Measurements from ENCODE around the gene TACO1. TPM values are rescaled to one million over a fixed set of nuclear protein-coding genes. Genes with fewer than 3 reads are reported as not detected.

The TACO1 gene
- total RNA-seq, 2 experiments from 2014 or later = 28.2 to 30.4 TPM

- DNase-seq = peak; percentile 57
- Mint-ChIP-seq H3K9me3 (no peaks in the 10 kb centered on the region), H3K4me3 (peak overlapping the region; percentile 64), H3K4me1 (ENCODE audit: low read depth) (peaks cover 29% of the 10 kb centered on the region), H3K27ac (peak overlapping the region; percentile 97), H3K36me3 (peaks cover 34% of the 10 kb centered on the region), H3K27me3 (no peaks in the 10 kb centered on the region)
- ChIA-PET CTCF (interaction anchor here (0.7 to 5.2 kb wide), 7 partner anchors 11 to 185 kb away, joined by 3 to 243 read pairs (median 42); partner anchors contain the start of genes CYB561 and MAP3K3), POLR2A (interaction anchor here (0.6 to 2.8 kb wide), 6 partner anchors 9 to 182 kb away, joined by 3 to 16 read pairs (median 9); partner anchors contain the start of genes DCAF7, MAP3K3 and TACO1)
- intact Hi-C loops (cut with micrococcal nuclease) = loop anchor here (1.0 to 5.0 kb wide), 2 partner anchors 12 to 93 kb away; no protein-coding TSS in a partner anchor
Measured at GRCh38 chr17:63609816-63610573, 9.3 kb downstream of the TACO1 start.

DNA sequence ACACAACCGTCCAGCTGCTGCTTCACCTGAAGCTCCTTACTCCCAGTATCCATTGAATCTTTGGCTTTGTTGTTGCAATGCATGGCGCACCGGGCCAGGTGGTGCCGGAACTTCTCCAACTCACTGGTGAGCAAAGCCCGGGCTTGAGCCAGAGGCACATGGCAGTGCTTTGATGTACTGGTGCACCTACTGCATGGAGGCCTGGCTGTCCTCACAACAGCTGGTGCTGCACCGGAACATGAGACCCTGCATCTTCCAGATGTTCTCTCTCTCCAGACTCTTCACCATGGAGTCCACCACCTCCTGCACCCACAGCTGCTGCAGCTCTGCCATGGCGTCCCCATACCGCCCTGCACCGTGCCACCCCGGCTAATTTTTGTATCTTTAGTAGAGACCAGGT lies 10.2 kb downstream of the TACO1 start:
- Mint-ChIP-seq H3K27me3 (no peaks in the 10 kb centered on the region), H3K9me3 (no peaks in the 10 kb centered on the region), H3K27ac (peak overlapping the region; percentile 97), H3K4me3 (peak overlapping the region; percentile 64), H3K36me3 (peaks cover 30% of the 10 kb centered on the region), H3K4me1 (ENCODE audit: low read depth) (peaks cover 29% of the 10 kb centered on the region)
- DNase-seq = peak; percentile 20
- POLR2A ChIA-PET = interaction anchor here (0.6 to 2.8 kb wide), 8 partner anchors 9 to 183 kb away, joined by 3 to 16 read pairs (median 4); partner anchors contain the start of genes DCAF7, MAP3K3 and TACO1
- CTCF ChIA-PET = interaction anchor here (0.7 to 4.1 kb wide), 19 partner anchors 10 to 191 kb away, joined by 3 to 243 read pairs (median 12); partner anchors contain the start of genes CYB561, DCAF7, MAP3K3 and TACO1
- intact Hi-C loops (cut with micrococcal nuclease) = loop anchor here (1.0 to 5.0 kb wide), 4 partner anchors 11 to 94 kb away; partner anchors contain the start of genes DCAF7 and MAP3K3

DNA sequence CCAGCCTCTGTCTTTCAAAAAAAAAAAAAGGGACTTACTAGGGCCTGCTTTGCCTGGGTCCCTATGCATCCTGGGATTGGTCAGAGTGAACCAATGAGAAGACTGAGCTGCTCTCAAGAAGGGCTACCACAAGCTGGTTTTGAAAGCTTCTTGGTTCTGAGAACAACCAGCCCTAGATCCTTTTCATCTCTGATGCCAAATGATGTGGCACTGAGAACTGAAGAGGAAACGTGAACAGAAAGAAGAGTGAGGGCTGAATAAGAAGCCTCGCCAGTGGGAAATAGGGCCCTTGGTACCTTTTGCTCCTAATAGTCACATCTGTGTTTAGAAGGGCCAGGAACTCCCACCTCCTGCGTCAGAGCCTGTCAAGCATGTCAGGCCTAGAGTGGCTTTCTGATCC lies 10.7 kb downstream of the TACO1 start:
- Mint-ChIP-seq H3K9me3 (no peaks in the 10 kb centered on the region), H3K4me1 (ENCODE audit: low read depth) (peaks cover 29% of the 10 kb centered on the region), H3K27me3 (no peaks in the 10 kb centered on the region), H3K4me3 (peak overlapping the region; percentile 64), H3K36me3 (peaks cover 25% of the 10 kb centered on the region), H3K27ac (peak overlapping the region; percentile 97)
- ChIA-PET CTCF (interaction anchor here (0.5 to 4.1 kb wide), 41 partner anchors 10 to 205 kb away, joined by 3 to 243 read pairs (median 4); partner anchors contain the start of genes CYB561, DCAF7, KCNH6 and MAP3K3), POLR2A (interaction anchor here (0.6 to 2.8 kb wide), 16 partner anchors 9 to 499 kb away, joined by 3 to 16 read pairs (median 4); partner anchors contain the start of genes DCAF7, MAP3K3 and TACO1)
- peak; percentile 75 for DNase-seq
- intact Hi-C loops (cut with micrococcal nuclease) = loop anchor here (1.0 to 5.0 kb wide), 3 partner anchors 11 to 94 kb away; partner anchors contain the start of genes DCAF7 and MAP3K3

GRCh38 chr17:63613663-63614062 lies 13.0 kb downstream of the TACO1 start:
- no peaks in the 10 kb centered on the region for H3K9me3 Mint-ChIP-seq
- H3K4me1 Mint-ChIP-seq (ENCODE audit: low read depth) = peaks cover 27% of the 10 kb centered on the region
- H3K4me3 Mint-ChIP-seq = no peak overlapping the region
- POLR2A ChIA-PET = no interaction called here
- no peak overlapping the region for H3K27ac Mint-ChIP-seq
- DNase-seq = no peak
- no peaks in the 10 kb centered on the region for H3K27me3 Mint-ChIP-seq
- intact Hi-C loops (cut with micrococcal nuclease) = loop anchor here (5.0 kb wide), 1 partner anchor 96 kb away; no protein-coding TSS in a partner anchor
- CTCF ChIA-PET = interaction anchor here (2.5 to 4.1 kb wide), 2 partner anchors 186 to 207 kb away, joined by 17 to 243 read pairs; no protein-coding TSS in a partner anchor
- H3K36me3 Mint-ChIP-seq = peaks cover 13% of the 10 kb centered on the region

- H3K4me3 Mint-ChIP-seq = peak overlapping the region; percentile 85
- DNase-seq = no peak
- intact Hi-C loops (cut with micrococcal nuclease) = loop anchor here (5.0 to 10.0 kb wide), 2 partner anchors 206 to 656 kb away; partner anchors contain the start of genes FTSJ3, PSMC5 and TANC2
- H3K9me3 Mint-ChIP-seq = no peaks in the 10 kb centered on the region
- peaks cover 32% of the 10 kb centered on the region for H3K4me1 Mint-ChIP-seq (ENCODE audit: low read depth)
- no peaks in the 10 kb centered on the region for H3K27me3 Mint-ChIP-seq
- POLR2A ChIA-PET = interaction anchor here (1.2 to 2.8 kb wide), 9 partner anchors 10 to 181 kb away, joined by 3 to 16 read pairs (median 8); partner anchors contain the start of gene TACO1
- CTCF ChIA-PET = interaction anchor here (1.1 to 5.0 kb wide), 9 partner anchors 10 to 198 kb away, joined by 3 to 52 read pairs (median 5); partner anchors contain the start of genes CCDC47 and DDX42
- peaks cover 2% of the 10 kb centered on the region for H3K36me3 Mint-ChIP-seq
- peak overlapping the region; percentile 87 for H3K27ac Mint-ChIP-seq
Measured at GRCh38 chr17:63621229-63621683, 20.6 kb downstream of the TACO1 start.

DNA sequence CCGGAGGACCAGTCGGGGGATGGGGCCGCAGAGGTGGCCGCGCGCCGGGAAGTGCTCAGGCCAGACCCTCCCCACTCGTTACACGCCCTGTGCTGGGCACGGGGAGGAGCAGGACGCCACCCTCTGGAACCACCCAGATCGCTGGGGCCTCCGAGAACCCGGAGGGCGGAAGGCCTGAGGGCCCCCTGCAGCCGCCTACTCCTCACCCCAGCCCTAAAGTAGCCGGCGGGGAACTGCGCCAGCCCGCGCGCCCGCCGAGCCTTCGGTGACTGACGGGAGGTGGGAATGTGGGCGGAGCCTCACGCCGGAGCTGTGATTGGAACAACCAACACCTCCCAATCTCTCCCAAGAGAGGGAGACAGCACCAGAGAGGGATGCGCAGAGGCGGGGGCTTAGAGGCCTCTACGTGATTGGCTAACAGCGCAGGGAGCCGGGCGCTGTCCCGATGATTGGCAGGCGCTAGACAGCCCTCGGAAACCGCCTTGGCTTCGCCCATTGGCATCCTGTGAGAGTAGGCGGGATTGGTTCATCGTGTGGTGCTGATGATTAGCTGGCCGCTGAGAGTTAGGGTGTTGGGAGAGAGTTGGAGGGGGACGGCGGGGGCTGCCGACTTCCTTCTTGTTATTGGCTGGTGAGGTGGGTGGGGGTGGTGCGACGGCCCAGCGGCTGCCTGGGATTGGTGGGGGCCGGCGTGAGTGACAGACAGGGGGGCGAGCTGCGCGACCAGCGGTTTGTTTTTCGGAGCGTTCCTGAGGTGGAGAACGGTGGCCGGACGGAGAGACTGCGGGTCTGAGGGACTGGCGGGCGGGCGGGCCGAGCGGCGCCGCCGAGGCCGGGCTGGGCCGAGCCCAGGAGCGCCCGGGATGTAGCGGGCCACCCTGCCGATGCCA lies 21.2 kb downstream of the TACO1 start, which contains the start of gene MAP3K3:
Gene MAP3K3, plus strand, starts transcription at position 734 of the 890 bp plus-strand sequence. CDS start 343 bp downstream, outside the sequence.
- H3K4me3 Mint-ChIP-seq = peak within 1 kb of the TSS; percentile 99
- peak within 1 kb of the TSS; percentile 87 for H3K27ac Mint-ChIP-seq
- ChIA-PET CTCF (interaction anchor here (0.7 to 5.0 kb wide), 16 partner anchors 11 to 227 kb away, joined by 3 to 52 read pairs (median 4); partner anchors contain the start of genes ACE, CCDC47, DDX42 and TACO1), POLR2A (interaction anchor here (0.5 to 2.8 kb wide), 18 partner anchors 10 to 203 kb away, joined by 3 to 16 read pairs (median 4); partner anchors contain the start of genes CCDC47, DCAF7 and TACO1)
- peak; percentile 99 for DNase-seq
- no peaks in the 10 kb centered on the region for H3K27me3 Mint-ChIP-seq
- peaks cover 38% of the 10 kb centered on the region for H3K4me1 Mint-ChIP-seq (ENCODE audit: low read depth)
- intact Hi-C loops (cut with micrococcal nuclease) = loop anchor here (1.0 to 10.0 kb wide), 8 partner anchors 11 to 657 kb away; partner anchors contain the start of genes DCAF7, DDX42, FTSJ3 and PSMC5
- H3K36me3 Mint-ChIP-seq = peaks cover 2% of the 10 kb centered on the region
- H3K9me3 Mint-ChIP-seq = no peaks in the 10 kb centered on the region

GRCh38 chr17:63622574-63623390 lies 22.1 kb downstream of the TACO1 start:
- intact Hi-C loops (cut with micrococcal nuclease) = loop anchor here (1.0 to 10.0 kb wide), 8 partner anchors 11 to 658 kb away; partner anchors contain the start of genes DCAF7, DDX42, FTSJ3 and PSMC5
- peak overlapping the region; percentile 84 for H3K27ac Mint-ChIP-seq
- CTCF ChIA-PET = interaction anchor here (0.8 to 5.0 kb wide), 12 partner anchors 11 to 226 kb away, joined by 3 to 52 read pairs (median 4); partner anchors contain the start of genes ACE, CCDC47, DDX42 and TACO1
- peak overlapping the region; percentile 99 for H3K4me3 Mint-ChIP-seq
- peaks cover 2% of the 10 kb centered on the region for H3K36me3 Mint-ChIP-seq
- H3K4me1 Mint-ChIP-seq (ENCODE audit: low read depth) = peaks cover 38% of the 10 kb centered on the region
- POLR2A ChIA-PET = interaction anchor here (0.8 to 2.8 kb wide), 15 partner anchors 11 to 203 kb away, joined by 3 to 16 read pairs (median 4); partner anchors contain the start of genes CCDC47, DCAF7 and TACO1
- peak; percentile 74 for DNase-seq
- H3K27me3 Mint-ChIP-seq = no peaks in the 10 kb centered on the region
- no peaks in the 10 kb centered on the region for H3K9me3 Mint-ChIP-seq

- H3K9me3 Mint-ChIP-seq = no peaks in the 10 kb centered on the region
- H3K27me3 Mint-ChIP-seq = no peaks in the 10 kb centered on the region
- no peak for DNase-seq
- ChIA-PET CTCF (interaction anchor here (1.1 to 5.0 kb wide), 4 partner anchors 12 to 199 kb away, joined by 5 to 52 read pairs (median 8); no protein-coding TSS in a partner anchor), POLR2A (interaction anchor here (2.8 kb wide), 1 partner anchor 12 kb away, joined by 16 read pairs; no protein-coding TSS in a partner anchor)
- intact Hi-C loops (cut with micrococcal nuclease) = loop anchor here (5.0 to 10.0 kb wide), 2 partner anchors 203 to 659 kb away; partner anchors contain the start of genes FTSJ3, PSMC5 and TANC2
- peaks cover 2% of the 10 kb centered on the region for H3K36me3 Mint-ChIP-seq
- H3K4me1 Mint-ChIP-seq (ENCODE audit: low read depth) = peaks cover 38% of the 10 kb centered on the region
- H3K27ac Mint-ChIP-seq = peak overlapping the region; percentile 84
- peak overlapping the region; percentile 99 for H3K4me3 Mint-ChIP-seq
Measured at GRCh38 chr17:63623786-63624530, 23.3 kb downstream of the TACO1 start.

DNA sequence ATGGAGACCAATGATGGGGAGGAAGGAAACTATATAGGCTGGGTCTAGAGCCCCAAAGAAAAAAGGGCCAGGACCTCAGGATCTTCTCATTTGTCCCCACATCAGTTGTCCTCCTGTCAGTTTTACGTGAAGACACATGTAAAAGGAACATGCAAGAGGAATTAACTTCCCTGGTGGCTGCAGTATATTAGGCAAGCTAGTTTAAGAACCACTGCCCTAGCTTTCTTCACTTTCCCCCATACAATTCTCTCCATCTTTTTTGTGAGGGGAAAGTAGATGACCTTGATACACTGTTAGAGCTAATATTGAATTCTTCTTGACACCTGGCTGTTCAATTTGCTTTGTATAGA lies 23.8 kb downstream of the TACO1 start:
- no peak for DNase-seq
- peaks cover 2% of the 10 kb centered on the region for H3K36me3 Mint-ChIP-seq
- POLR2A ChIA-PET = interaction anchor here (1.2 kb wide), 1 partner anchor 15 kb away, joined by 3 read pairs; no protein-coding TSS in a partner anchor
- no peak overlapping the region for H3K27ac Mint-ChIP-seq
- intact Hi-C loops (cut with micrococcal nuclease) = loop anchor here (5.0 to 10.0 kb wide), 2 partner anchors 203 to 660 kb away; partner anchors contain the start of genes FTSJ3, PSMC5 and TANC2
- no peak overlapping the region for H3K4me3 Mint-ChIP-seq
- H3K4me1 Mint-ChIP-seq (ENCODE audit: low read depth) = peaks cover 38% of the 10 kb centered on the region
- CTCF ChIA-PET = interaction anchor here (1.0 to 2.2 kb wide), 4 partner anchors 13 to 199 kb away, joined by 3 to 9 read pairs (median 6); no protein-coding TSS in a partner anchor
- H3K9me3 Mint-ChIP-seq = no peaks in the 10 kb centered on the region
- H3K27me3 Mint-ChIP-seq = no peaks in the 10 kb centered on the region
